Parathyroid adenoma (tissue), 2 donors: ENCODE data around the gene DEFB112.

ENCODE experiments used
- H2AFZ ChIP-seq: fragments of 300-600 bp; sonication (generic); one replicate; pipeline ENCODE4 v1.7.0; 2017; ENCODE audit warnings: antibody characterized with exemption, mild to moderate bottlenecking
- H3K27ac ChIP-seq: fragments of 300-600 bp; sonication (generic); one replicate; pipeline ENCODE4 v1.7.0; 2017
- H3K27me3 ChIP-seq: fragments of 300-600 bp; sonication (generic); one replicate; pipeline ENCODE4 v1.7.0; 2017; ENCODE audit warnings: low read length; ENCODE audit not compliant: control insufficient read depth, insufficient read depth
- H3K36me3 ChIP-seq: fragments of 300-600 bp; sonication (generic); one replicate; pipeline ENCODE4 v1.7.0; 2017; ENCODE audit warnings: low read length; ENCODE audit not compliant: control insufficient read depth, insufficient read depth
- H3K4me1 ChIP-seq: fragments of 300-600 bp; sonication (generic); one replicate; pipeline ENCODE4 v1.7.0; 2017; ENCODE audit warnings: control low read depth
- H3K4me2 ChIP-seq: fragments of 300-600 bp; sonication (generic); one replicate; pipeline ENCODE4 v1.7.0; 2017; ENCODE audit warnings: low read length
- H3K4me3 ChIP-seq: fragments of 300-600 bp; sonication (generic); one replicate; pipeline ENCODE4 v1.7.0; 2017; ENCODE audit warnings: low read depth, low read length
- H3K79me2 ChIP-seq: fragments of 300-600 bp; sonication (generic); one replicate; pipeline ENCODE4 v1.7.0; 2017; ENCODE audit warnings: control low read depth
- H3K9ac ChIP-seq: fragments of 300-600 bp; sonication (generic); one replicate; pipeline ENCODE4 v1.7.0; 2017; ENCODE audit warnings: mild to moderate bottlenecking
- H3K9me3 ChIP-seq: fragments of 300-600 bp; sonication (generic); one replicate; pipeline ENCODE4 v1.7.0; 2017; ENCODE audit warnings: low read length; ENCODE audit not compliant: control insufficient read depth
- CTCF ChIP-seq: fragments of 300-600 bp; sonication (generic); IDR thresholded peaks from one replicate; pipeline ENCODE4 v1.7.0; 2017; ENCODE audit warnings: antibody characterized with exemption, mild to moderate bottlenecking
- donor health status: primary hyperparathyroidism.

DEFB112 gene

GRCh38 chr6:50049829-50050228 lies at the start of gene DEFB112:
Gene DEFB112 (minus strand): TSS chr6:50049929. CDS start chr6:50049869, 60 bp downstream.
- Histone ChIP-seq H3K79me2 (no peaks in the 10 kb centered on the region), H3K27ac (no peak within 1 kb of the TSS), H3K27me3 (no peaks in the 10 kb centered on the region), H3K9me3 (no peaks in the 10 kb centered on the region), H3K4me1 (no peaks in the 10 kb centered on the region), H3K4me3 (no peak within 1 kb of the TSS), H3K9ac (no peak within 1 kb of the TSS), H3K36me3 (no peaks in the 10 kb centered on the region), H3K4me2 (no peak within 1 kb of the TSS), H2AFZ (no peak within 1 kb of the TSS)
- no peak for TF ChIP-seq CTCF

GRCh38 chr6:50098641-50098993 lies 48.9 kb upstream of the DEFB112 start:
- H3K9me3 ChIP-seq, result no peaks in the 10 kb centered on the region
- no peak overlapping the region for H3K27ac ChIP-seq
- no peaks in the 10 kb centered on the region for H3K27me3 ChIP-seq
- H3K9ac ChIP-seq, result no peak overlapping the region
- no peak overlapping the region for H2AFZ ChIP-seq
- H3K36me3 ChIP-seq, result no peaks in the 10 kb centered on the region
- no peak overlapping the region for H3K4me3 ChIP-seq
- no peaks in the 10 kb centered on the region for H3K79me2 ChIP-seq
- no peak overlapping the region for H3K4me2 ChIP-seq
- no peaks in the 10 kb centered on the region for H3K4me1 ChIP-seq
- TF ChIP-seq CTCF, result no peak

- H3K27ac ChIP-seq, result no peak overlapping the region
- H3K27me3 ChIP-seq, result no peaks in the 10 kb centered on the region
- no peak overlapping the region for H3K4me2 ChIP-seq
- no peaks in the 10 kb centered on the region for H3K9me3 ChIP-seq
- no peak overlapping the region for H3K4me3 ChIP-seq
- H3K4me1 ChIP-seq, result no peaks in the 10 kb centered on the region
- H3K9ac ChIP-seq, result no peak overlapping the region
- H3K36me3 ChIP-seq, result no peaks in the 10 kb centered on the region
- no peaks in the 10 kb centered on the region for H3K79me2 ChIP-seq
- no peak for TF ChIP-seq CTCF
- H2AFZ ChIP-seq, result no peak overlapping the region
Observed at GRCh38 chr6:50097966-50098640, 48.4 kb upstream of the DEFB112 start.

- Histone ChIP-seq H3K4me1 (no peaks in the 10 kb centered on the region), H3K36me3 (no peaks in the 10 kb centered on the region), H3K27me3 (no peaks in the 10 kb centered on the region), H3K27ac (no peak overlapping the region), H3K4me2 (no peak overlapping the region), H3K79me2 (no peaks in the 10 kb centered on the region), H2AFZ (no peak overlapping the region), H3K9me3 (no peaks in the 10 kb centered on the region), H3K9ac (no peak overlapping the region), H3K4me3 (no peak overlapping the region)
- no peak for TF ChIP-seq CTCF
Observed at GRCh38 chr6:50096296-50096695, 46.6 kb upstream of the DEFB112 start.

- no peaks in the 10 kb centered on the region for H3K36me3 ChIP-seq
- TF ChIP-seq CTCF, result no peak
- no peaks in the 10 kb centered on the region for H3K9me3 ChIP-seq
- H3K4me2 ChIP-seq, result no peak overlapping the region
- H3K79me2 ChIP-seq, result no peaks in the 10 kb centered on the region
- no peak overlapping the region for H3K27ac ChIP-seq
- H3K4me3 ChIP-seq, result no peak overlapping the region
- no peaks in the 10 kb centered on the region for H3K4me1 ChIP-seq
- H3K9ac ChIP-seq, result no peak overlapping the region
- no peaks in the 10 kb centered on the region for H3K27me3 ChIP-seq
- H2AFZ ChIP-seq, result no peak overlapping the region
Observed at GRCh38 chr6:50093938-50094272, 44.2 kb upstream of the DEFB112 start.
